ENCODE data around the gene KDM4D. TPM values are rescaled to one million over a fixed set of nuclear protein-coding genes. Genes with fewer than 3 reads are reported as not detected.
A peak's percentile ranks its signal among the peaks of the same experiment; 100 is the strongest.

The KDM4D gene
- total RNA-seq, 1 experiment from 2014 or later, result 1.1 TPM

- no peaks in the 10 kb centered on the region for H3K9me3 Mint-ChIP-seq (ENCODE audit: unreplicated experiment)
- H3K4me1 Mint-ChIP-seq (ENCODE audit: insufficient read depth, unreplicated experiment), result peaks cover 8% of the 10 kb centered on the region
- intact Hi-C loops (cut with micrococcal nuclease), result no loop called here
- POLR2A ChIA-PET, result interaction anchor here (0.6 to 1.3 kb wide), 2 partner anchors 14 to 1081 kb away, joined by 3 to 6 read pairs; partner anchors contain the start of genes CWC15 and KDM4D
- peak overlapping the region; percentile 73 for H3K27ac Mint-ChIP-seq (ENCODE audit: low read depth, unreplicated experiment)
- H3K27me3 Mint-ChIP-seq (ENCODE audit: insufficient read depth, unreplicated experiment), result no peaks in the 10 kb centered on the region
- no TSS peak for BruUV-seq (replicated peaks)
- TF ChIP-seq CTCF (IDR thresholded peaks at IDR 0.05; ENCODE audit: unreplicated experiment), result no peak
- no peak overlapping the region for H3K4me3 Mint-ChIP-seq (ENCODE audit: unreplicated experiment)
- no peak for DNase-seq (ENCODE audit: unreplicated experiment)
- H3K36me3 Mint-ChIP-seq (ENCODE audit: insufficient read depth, unreplicated experiment), result peaks cover 36% of the 10 kb centered on the region
- CTCF ChIA-PET, result interaction anchor here (1.3 to 5.4 kb wide), 3 partner anchors 9 to 336 kb away, joined by 10 to 31 read pairs (median 13); no protein-coding TSS in a partner anchor
Measured at GRCh38 chr11:94959179-94959578, 14.3 kb upstream of the KDM4D start.

GRCh38 chr11:94960488-94960887 is 13.0 kb upstream of the KDM4D start:
- no peak for DNase-seq (ENCODE audit: unreplicated experiment)
- Mint-ChIP-seq H3K27me3 (ENCODE audit: insufficient read depth, unreplicated experiment) (no peaks in the 10 kb centered on the region), H3K36me3 (ENCODE audit: insufficient read depth, unreplicated experiment) (peaks cover 50% of the 10 kb centered on the region), H3K4me1 (ENCODE audit: insufficient read depth, unreplicated experiment) (peaks cover 8% of the 10 kb centered on the region), H3K9me3 (ENCODE audit: unreplicated experiment) (no peaks in the 10 kb centered on the region), H3K27ac (ENCODE audit: low read depth, unreplicated experiment) (no peak overlapping the region), H3K4me3 (ENCODE audit: unreplicated experiment) (no peak overlapping the region)
- no TSS peak for BruUV-seq (replicated peaks)
- ChIA-PET CTCF (interaction anchor here (0.8 to 5.4 kb wide), 5 partner anchors 8 to 343 kb away, joined by 3 to 31 read pairs (median 4); no protein-coding TSS in a partner anchor), POLR2A (interaction anchor here (0.6 to 1.3 kb wide), 3 partner anchors 13 to 116 kb away, joined by 3 to 6 read pairs (median 4); partner anchors contain the start of genes CWC15 and KDM4D)
- intact Hi-C loops (cut with micrococcal nuclease), result no loop called here
- no peak for TF ChIP-seq CTCF (IDR thresholded peaks at IDR 0.05; ENCODE audit: unreplicated experiment)

- no peak for TF ChIP-seq CTCF (IDR thresholded peaks at IDR 0.05; ENCODE audit: unreplicated experiment)
- no TSS peak for BruUV-seq (replicated peaks)
- Mint-ChIP-seq H3K36me3 (ENCODE audit: insufficient read depth, unreplicated experiment) (peaks cover 57% of the 10 kb centered on the region), H3K9me3 (ENCODE audit: unreplicated experiment) (no peaks in the 10 kb centered on the region), H3K27ac (ENCODE audit: low read depth, unreplicated experiment) (no peak overlapping the region), H3K4me1 (ENCODE audit: insufficient read depth, unreplicated experiment) (peaks cover 8% of the 10 kb centered on the region), H3K27me3 (ENCODE audit: insufficient read depth, unreplicated experiment) (no peaks in the 10 kb centered on the region), H3K4me3 (ENCODE audit: unreplicated experiment) (no peak overlapping the region)
- intact Hi-C loops (cut with micrococcal nuclease), result no loop called here
- DNase-seq (ENCODE audit: unreplicated experiment), result no peak
- CTCF ChIA-PET, result interaction anchor here (0.7 to 5.4 kb wide), 6 partner anchors 16 to 338 kb away, joined by 3 to 31 read pairs (median 4); no protein-coding TSS in a partner anchor
- POLR2A ChIA-PET, result interaction anchor here (0.6 kb wide), 1 partner anchor 1039 kb away, joined by 3 read pairs; no protein-coding TSS in a partner anchor
Measured at GRCh38 chr11:94961255-94961654, 12.3 kb upstream of the KDM4D start.

GRCh38 chr11:94964934-94965333 is 8.6 kb upstream of the KDM4D start:
- DNase-seq (ENCODE audit: unreplicated experiment), result no peak
- no peak for TF ChIP-seq CTCF (IDR thresholded peaks at IDR 0.05; ENCODE audit: unreplicated experiment)
- no peak overlapping the region for H3K4me3 Mint-ChIP-seq (ENCODE audit: unreplicated experiment)
- H3K27me3 Mint-ChIP-seq (ENCODE audit: insufficient read depth, unreplicated experiment), result no peaks in the 10 kb centered on the region
- intact Hi-C loops (cut with micrococcal nuclease), result no loop called here
- H3K4me1 Mint-ChIP-seq (ENCODE audit: insufficient read depth, unreplicated experiment), result peaks cover 6% of the 10 kb centered on the region
- no TSS peak for BruUV-seq (replicated peaks)
- no peak overlapping the region for H3K27ac Mint-ChIP-seq (ENCODE audit: low read depth, unreplicated experiment)
- H3K9me3 Mint-ChIP-seq (ENCODE audit: unreplicated experiment), result no peaks in the 10 kb centered on the region
- POLR2A ChIA-PET, result interaction anchor here (0.7 to 1.2 kb wide), 3 partner anchors 9 to 104 kb away, joined by 3 to 6 read pairs (median 3); partner anchors contain the start of genes CWC15 and KDM4D
- H3K36me3 Mint-ChIP-seq (ENCODE audit: insufficient read depth, unreplicated experiment), result peaks cover 84% of the 10 kb centered on the region
- CTCF ChIA-PET, result interaction anchor here (0.7 to 2.7 kb wide), 6 partner anchors 8 to 799 kb away, joined by 3 to 15 read pairs (median 4); partner anchors contain the start of gene SRSF8
